CD4-positive, alpha-beta T cell treated with Interleukin-4 for 1 hour (primary cell): ENCODE data around the gene PLIN5.

Experiments
- DNase-seq, 2 donors: peaks; one replicate each; pipeline ENCODE4 v3.0.0-alpha.2; 2020 to 2022

The PLIN5 gene

GRCh38 chr19:4477034-4477801, 57.8 kb downstream of the PLIN5 start:
- no peak for DNase-seq

DNA sequence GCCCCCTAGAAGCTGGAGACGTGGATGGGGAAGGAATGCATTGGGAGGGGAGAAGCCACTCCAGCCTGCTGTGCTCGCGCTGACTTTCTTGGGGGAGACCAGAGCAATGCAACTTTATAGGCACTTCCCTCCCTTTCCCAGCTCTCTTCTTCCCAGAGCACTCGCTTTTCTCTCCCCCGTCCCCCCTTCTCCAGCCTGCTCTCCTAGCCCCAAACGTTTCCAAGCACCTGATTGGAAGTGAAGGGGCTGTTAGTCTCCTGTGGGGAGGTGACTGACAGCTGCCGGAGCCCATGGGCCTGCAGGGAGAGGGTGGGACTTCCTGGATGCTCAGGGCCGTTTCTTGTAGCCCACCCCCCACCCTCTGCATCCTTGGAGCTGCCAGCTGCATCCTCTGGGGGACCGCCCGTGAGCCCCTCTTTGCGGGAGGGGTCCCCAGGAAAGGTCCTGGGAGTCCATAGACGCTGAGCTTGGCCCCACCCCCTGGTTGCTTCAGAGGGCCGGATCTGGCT, 60.5 kb downstream of the PLIN5 start:
- no peak for DNase-seq

DNA sequence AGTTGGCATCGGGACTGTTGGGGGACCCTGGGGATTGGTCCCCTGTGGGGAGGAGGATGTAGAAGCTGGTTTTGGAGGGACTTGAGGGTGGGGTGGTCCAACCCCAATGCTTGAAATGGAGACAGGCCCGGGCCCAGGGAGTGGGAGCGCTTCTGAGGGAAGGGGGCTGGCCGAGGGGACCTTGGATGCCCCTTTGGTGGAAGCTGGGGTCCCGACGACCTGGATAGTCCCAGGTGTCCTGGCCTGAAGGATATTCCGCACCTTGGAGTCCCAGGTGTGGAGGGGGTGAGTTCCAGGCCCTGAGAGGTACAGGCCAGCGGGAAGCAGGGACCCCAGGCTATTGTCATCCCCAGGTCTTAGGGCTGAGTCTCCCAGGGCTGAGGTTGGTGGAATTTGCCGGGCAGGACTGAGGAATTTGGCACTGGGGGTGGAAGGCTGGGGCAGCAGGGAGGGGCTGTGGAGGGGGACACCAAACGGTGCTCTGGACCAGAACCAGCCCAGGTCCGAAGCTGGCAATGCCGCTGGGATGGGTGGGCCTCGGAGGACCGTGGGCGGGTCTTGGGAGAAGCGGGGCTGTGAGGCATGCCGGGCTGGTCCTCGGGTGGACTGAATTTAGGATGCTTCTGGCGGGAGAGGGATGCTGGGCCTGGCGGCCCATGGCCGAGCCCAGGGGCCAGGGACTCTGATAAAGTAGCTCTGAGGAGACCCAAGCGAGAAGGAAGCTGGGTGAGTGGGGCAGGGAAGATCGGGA, 61.1 kb downstream of the PLIN5 start:
- no peak for DNase-seq

- DNase-seq = no peak
These were observed 61.8 kb downstream of the PLIN5 start for GRCh38 chr19:4473011-4473762.
